Prostate gland (tissue), 2 donors: ENCODE results near the gene MTARC1.

Experiments
- CTCF ChIP-seq, 4 experiments: fragments of 200-600 bp in 2 of 4; fragments of 450-650 bp in 2 of 4; sonication (generic) in 2 of 4; IDR thresholded peaks; 1 replicate in 3 of 4; 2 replicates in 1 of 4; pipeline ENCODE4 v1.5.1; 2016 to 2019; ENCODE audit warnings: antibody characterized with exemption in 4 of 4, mild to moderate bottlenecking in 2 of 4, moderate library complexity in 2 of 4
- POLR2A ChIP-seq: fragments of 450-650 bp; IDR thresholded peaks from one replicate; pipeline ENCODE4 v1.6.1; 2016; ENCODE audit warnings: antibody characterized with exemption, mild to moderate bottlenecking

- no peak for TF ChIP-seq CTCF (IDR thresholded peaks at IDR 0.05)
- no peak for TF ChIP-seq POLR2A
Observed at GRCh38 chr1:220834155-220834870, 47.6 kb downstream of the MTARC1 start.
